OCI-LY3 (cell line): ENCODE results near the gene GAB2.

Experiments used
- H2AFZ ChIP-seq: fragments of 200-600, 300-600 bp; shearing (Covaris generic); 2 replicates; pipeline ENCODE4 v1.6.0; 2014; ENCODE audit warnings: antibody characterized with exemption, low read depth, low read length
- H3K27ac ChIP-seq: fragments of 200-600, 300-600 bp; sonication (generic); 2 replicates; pipeline ENCODE4 v1.5.1; 2014; ENCODE audit warnings: mild to moderate bottlenecking, low read length, moderate library complexity, mixed read lengths
- H3K27me3 ChIP-seq: fragments of 200-600, 300-600 bp; sonication (generic); 2 replicates; pipeline ENCODE4 v1.6.1; 2014; ENCODE audit warnings: low read depth, low read length, mixed read lengths
- H3K36me3 ChIP-seq: fragments of 200-600, 300-600 bp; sonication (generic); replicated peaks from 2 replicates; pipeline ENCODE3; 2014; ENCODE audit warnings: low read depth, low read length, mixed read lengths
- H3K4me1 ChIP-seq: fragments of 300-600, 200-600 bp; sonication (generic); 2 replicates; pipeline ENCODE4 v1.6.1; 2014; ENCODE audit warnings: low read length, mixed read lengths
- H3K4me2 ChIP-seq: fragments of 200-600, 300-600 bp; sonication (generic); 2 replicates; pipeline ENCODE4 v1.6.1; 2014; ENCODE audit warnings: low read length, mixed read lengths
- H3K4me3 ChIP-seq: fragments of 300-600, 200-600 bp; sonication (generic); 2 replicates; pipeline ENCODE4 v1.5.1; 2014; ENCODE audit warnings: antibody characterized with exemption, mild to moderate bottlenecking, low read length, moderate library complexity
- H3K79me2 ChIP-seq: fragments of 300-600, 200-600 bp; shearing (Covaris generic); 2 replicates; pipeline ENCODE4 v1.6.1; 2014; ENCODE audit warnings: mild to moderate bottlenecking, low read length, mixed read lengths
- H3K9ac ChIP-seq: fragments of 300-600, 200-600 bp; shearing (Covaris generic); 2 replicates; pipeline ENCODE4 v1.6.0; 2014; ENCODE audit warnings: mild to moderate bottlenecking, low read length, moderate library complexity
- H3K9me3 ChIP-seq: fragments of 200-600, 300-600 bp; shearing (Covaris generic); 2 replicates; pipeline ENCODE4 v1.6.1; 2014; ENCODE audit warnings: low read length, mixed read lengths; ENCODE audit not compliant: insufficient read depth
- H4K20me1 ChIP-seq: fragments of 200-600, 300-600 bp; sonication (generic); 2 replicates; pipeline ENCODE4 v1.6.1; 2016; ENCODE audit warnings: low read length, mixed read lengths; ENCODE audit not compliant: insufficient read depth
- EZH2phosphoT487 ChIP-seq: fragments of 200-600 bp; shearing (Covaris generic); IDR thresholded peaks from 2 replicates; pipeline ENCODE4 v1.6.1; 2018; ENCODE audit warnings: antibody characterized with exemption, mixed run types, low read depth
- TF ChIP-seq, protein P1 (sequence below): fragments of 200-600, 300-600 bp; sonication (generic); IDR thresholded peaks from 2 replicates; pipeline ENCODE4 v1.5.1; 2014; ENCODE audit warnings: antibody characterized with exemption, low read length, low read depth

GAB2 gene

DNA sequence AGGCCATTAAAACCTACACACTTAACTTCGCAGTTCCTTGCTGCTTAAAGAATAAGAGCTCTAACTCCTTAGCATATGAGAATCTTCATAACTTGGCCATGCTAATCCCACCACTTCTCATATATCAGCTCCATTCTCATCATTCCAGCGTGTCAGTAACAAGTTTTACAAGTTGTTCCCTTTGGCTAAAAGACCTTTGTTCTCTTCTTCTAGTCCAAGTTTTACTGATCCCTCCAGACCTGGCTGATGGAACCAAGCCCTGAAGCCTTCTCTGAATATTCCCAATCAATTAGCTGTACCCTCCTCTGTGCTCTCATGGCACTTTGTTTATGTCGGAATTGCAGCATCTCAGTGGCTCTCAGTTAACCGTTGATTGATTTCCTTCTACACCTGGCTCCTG, 35.8 kb downstream of the GAB2 start:
- Histone ChIP-seq H3K4me1 (no peaks in the 10 kb centered on the region), H3K9me3 (no peaks in the 10 kb centered on the region), H3K9ac (no peak overlapping the region), H3K4me3 (no peak overlapping the region), H3K36me3 (peaks cover 6% of the 10 kb centered on the region), H3K27ac (no peak overlapping the region), H3K79me2 (no peaks in the 10 kb centered on the region), H3K4me2 (no peak overlapping the region), H2AFZ (no peak overlapping the region), H4K20me1 (no peaks in the 10 kb centered on the region), H3K27me3 (no peaks in the 10 kb centered on the region)
- no peak for TF ChIP-seq EZH2phosphoT487
- TF ChIP-seq, protein P1, sequence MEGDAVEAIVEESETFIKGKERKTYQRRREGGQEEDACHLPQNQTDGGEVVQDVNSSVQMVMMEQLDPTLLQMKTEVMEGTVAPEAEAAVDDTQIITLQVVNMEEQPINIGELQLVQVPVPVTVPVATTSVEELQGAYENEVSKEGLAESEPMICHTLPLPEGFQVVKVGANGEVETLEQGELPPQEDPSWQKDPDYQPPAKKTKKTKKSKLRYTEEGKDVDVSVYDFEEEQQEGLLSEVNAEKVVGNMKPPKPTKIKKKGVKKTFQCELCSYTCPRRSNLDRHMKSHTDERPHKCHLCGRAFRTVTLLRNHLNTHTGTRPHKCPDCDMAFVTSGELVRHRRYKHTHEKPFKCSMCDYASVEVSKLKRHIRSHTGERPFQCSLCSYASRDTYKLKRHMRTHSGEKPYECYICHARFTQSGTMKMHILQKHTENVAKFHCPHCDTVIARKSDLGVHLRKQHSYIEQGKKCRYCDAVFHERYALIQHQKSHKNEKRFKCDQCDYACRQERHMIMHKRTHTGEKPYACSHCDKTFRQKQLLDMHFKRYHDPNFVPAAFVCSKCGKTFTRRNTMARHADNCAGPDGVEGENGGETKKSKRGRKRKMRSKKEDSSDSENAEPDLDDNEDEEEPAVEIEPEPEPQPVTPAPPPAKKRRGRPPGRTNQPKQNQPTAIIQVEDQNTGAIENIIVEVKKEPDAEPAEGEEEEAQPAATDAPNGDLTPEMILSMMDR, result no peak

- H3K36me3 ChIP-seq, result peaks cover 6% of the 10 kb centered on the region
- TF ChIP-seq, protein P1, result no peak
- TF ChIP-seq EZH2phosphoT487, result no peak
- no peak overlapping the region for H3K27ac ChIP-seq
- H3K4me1 ChIP-seq, result no peaks in the 10 kb centered on the region
- H3K9me3 ChIP-seq, result no peaks in the 10 kb centered on the region
- H3K4me3 ChIP-seq, result no peak overlapping the region
- no peaks in the 10 kb centered on the region for H4K20me1 ChIP-seq
- no peak overlapping the region for H2AFZ ChIP-seq
- no peak overlapping the region for H3K4me2 ChIP-seq
- no peaks in the 10 kb centered on the region for H3K79me2 ChIP-seq
- no peak overlapping the region for H3K9ac ChIP-seq
- no peaks in the 10 kb centered on the region for H3K27me3 ChIP-seq
Measured at GRCh38 chr11:78380615-78381051, 37.0 kb downstream of the GAB2 start.

GRCh38 chr11:78379039-78379670, 38.5 kb downstream of the GAB2 start:
- H3K4me3 ChIP-seq, result no peak overlapping the region
- H3K9me3 ChIP-seq, result no peaks in the 10 kb centered on the region
- H3K9ac ChIP-seq, result no peak overlapping the region
- H3K27ac ChIP-seq, result no peak overlapping the region
- no peak overlapping the region for H3K4me2 ChIP-seq
- TF ChIP-seq EZH2phosphoT487, result no peak
- TF ChIP-seq, protein P1, result no peak
- H3K4me1 ChIP-seq, result no peaks in the 10 kb centered on the region
- no peaks in the 10 kb centered on the region for H3K27me3 ChIP-seq
- H4K20me1 ChIP-seq, result no peaks in the 10 kb centered on the region
- H3K36me3 ChIP-seq, result no peaks in the 10 kb centered on the region
- no peaks in the 10 kb centered on the region for H3K79me2 ChIP-seq
- no peak overlapping the region for H2AFZ ChIP-seq

DNA sequence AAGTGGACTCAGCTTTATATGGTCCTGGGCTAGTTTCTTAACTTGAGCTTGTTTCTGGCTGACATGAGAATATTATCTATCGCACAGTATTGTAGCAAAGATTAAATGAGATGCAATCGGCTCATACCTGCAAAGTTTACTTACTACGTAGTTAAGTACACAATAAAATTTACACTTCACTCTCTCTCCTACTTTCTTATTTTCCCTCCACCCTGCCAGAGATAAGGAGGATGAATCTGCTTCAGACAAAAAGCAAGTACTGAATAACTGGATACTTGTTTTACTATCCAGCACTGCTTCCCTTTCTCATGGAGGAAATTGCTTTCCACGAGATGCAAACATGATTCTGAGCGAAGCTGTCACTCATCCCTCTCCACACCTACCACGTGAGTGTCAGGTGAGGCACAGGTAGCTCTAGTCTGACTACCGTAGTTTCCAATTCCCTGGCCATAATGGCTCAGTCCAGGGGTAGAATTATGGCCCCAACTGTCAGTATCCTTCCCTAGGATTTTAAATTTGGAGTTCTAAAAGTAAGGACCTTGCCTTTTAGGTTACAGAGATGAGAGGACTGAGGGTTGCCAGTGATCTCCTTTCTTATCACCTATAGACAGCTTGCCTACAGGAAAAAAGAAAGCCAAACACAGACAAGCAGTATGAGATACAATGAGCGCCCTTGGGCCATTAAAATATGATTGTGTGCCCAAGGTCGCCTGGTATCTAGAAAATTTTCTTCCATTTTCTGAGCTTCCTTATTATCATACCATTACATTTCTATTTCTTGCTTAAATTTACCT, 39.8 kb downstream of the GAB2 start:
- no peaks in the 10 kb centered on the region for H3K79me2 ChIP-seq
- H3K4me3 ChIP-seq, result no peak overlapping the region
- TF ChIP-seq EZH2phosphoT487, result no peak
- TF ChIP-seq, protein P1, result no peak
- no peak overlapping the region for H2AFZ ChIP-seq
- no peaks in the 10 kb centered on the region for H3K4me1 ChIP-seq
- H3K27ac ChIP-seq, result no peak overlapping the region
- H4K20me1 ChIP-seq, result no peaks in the 10 kb centered on the region
- H3K36me3 ChIP-seq, result no peaks in the 10 kb centered on the region
- no peak overlapping the region for H3K4me2 ChIP-seq
- H3K27me3 ChIP-seq, result no peaks in the 10 kb centered on the region
- no peak overlapping the region for H3K9ac ChIP-seq
- no peaks in the 10 kb centered on the region for H3K9me3 ChIP-seq
